Left kidney (tissue), 1 donor: ENCODE measurements around the gene STAC3. TPM values are rescaled to one million over a fixed set of nuclear protein-coding genes. Genes with fewer than 3 reads are reported as not detected.

Experiments
- polyA plus RNA-seq: library from polyadenylated mRNA; unstranded; fragments of 120-200 nt; gene quantifications from one replicate; pipeline ENCODE4 v1.2.1, GENCODE V29; 2013; ENCODE audit not compliant: insufficient read length

STAC3 gene
- polyA plus RNA-seq, 1 donor = 9.2 TPM

Other genes starting within 250 kb of the STAC3 start
- 13.4 TPM for gene ZBTB39, start 244.6 kb downstream of the STAC3 start, polyA plus RNA-seq
- gene TAC3, start 234.7 kb downstream of the STAC3 start, polyA plus RNA-seq = 0.80 TPM
- 0.50 TPM for gene MYO1A, start 201.1 kb downstream of the STAC3 start, polyA plus RNA-seq
- gene NEMP1, start 172.4 kb downstream of the STAC3 start, polyA plus RNA-seq = 37.8 TPM
- 40.8 TPM for gene NAB2, start 162.1 kb downstream of the STAC3 start, polyA plus RNA-seq
- gene STAT6, start 139.8 kb downstream of the STAC3 start, polyA plus RNA-seq = 127 TPM
- 64.5 TPM for gene LRP1, start 122.7 kb downstream of the STAC3 start, polyA plus RNA-seq
- not detected for gene LRP1-AS, start 103.6 kb downstream of the STAC3 start, polyA plus RNA-seq
- 4.2 TPM for gene NXPH4, start 34.4 kb downstream of the STAC3 start, polyA plus RNA-seq
- 71.6 TPM for gene SHMT2, start 21.5 kb downstream of the STAC3 start, polyA plus RNA-seq
- gene R3HDM2, start 179.9 kb upstream of the STAC3 start, polyA plus RNA-seq = 117 TPM
- 0.27 TPM for gene INHBC, start 183.6 kb upstream of the STAC3 start, polyA plus RNA-seq
- gene INHBE, start 204.1 kb upstream of the STAC3 start, polyA plus RNA-seq = 0.95 TPM
- gene GLI1, start 208.6 kb upstream of the STAC3 start, polyA plus RNA-seq = 23.9 TPM
- 2.6 TPM for gene ARHGAP9, start 228.7 kb upstream of the STAC3 start, polyA plus RNA-seq
- gene MARS1, start 236.9 kb upstream of the STAC3 start, polyA plus RNA-seq = 138 TPM